Small intestine (tissue), 7 donors: ENCODE measurements around the gene CIRBP. TPM values are rescaled to one million over a fixed set of nuclear protein-coding genes. Genes with fewer than 3 reads are reported as not detected.
A peak's percentile ranks its signal among the peaks of the same experiment; 100 is the strongest.
"Not testable (repeated sequence)": the region's sequence is repeated elsewhere in the genome, so short reads cannot be mapped to it uniquely, and the experiment has no call there.

ENCODE experiments used
- DNase-seq, 2 donors: peaks; one replicate each; pipeline versions ENCODE4 v3.0.0 to v3.0.0-alpha.2; 2013
- FAIRE-seq: peaks from 2 replicates; lab custom pipeline; 2012; peaks lifted over from hg19 to GRCh38; lab: Jason Lieb, UNC
- H3K27ac ChIP-seq, 3 donors: one replicate each; pipeline ENCODE4 v1.5.1; 2013; ENCODE audit warnings: low read length in 2 of 3, mild to moderate bottlenecking in 2 of 3, control low read depth in 1 of 3, inconsistent platforms in 1 of 3, low read depth in 1 of 3, moderate library complexity in 1 of 3
- H3K27me3 ChIP-seq, 3 donors: one replicate each; pipeline ENCODE4 v1.6.1; 2013; ENCODE audit warnings: low read length in 3 of 3, inconsistent platforms in 1 of 3; ENCODE audit not compliant: control insufficient read depth in 3 of 3, insufficient read depth in 3 of 3
- H3K36me3 ChIP-seq, 3 donors: one replicate each; pipeline ENCODE4 v1.6.1; 2013; ENCODE audit warnings: low read length in 3 of 3, inconsistent platforms in 1 of 3, low read depth in 1 of 3, mild to moderate bottlenecking in 1 of 3, moderate library complexity in 1 of 3; ENCODE audit not compliant: control insufficient read depth in 3 of 3, insufficient read depth in 2 of 3
- H3K4me1 ChIP-seq, 3 donors: one replicate each; pipeline ENCODE4 v1.6.1; 2013; ENCODE audit warnings: low read length in 2 of 3, inconsistent platforms in 1 of 3, low read depth in 1 of 3, mild to moderate bottlenecking in 1 of 3, moderate library complexity in 1 of 3; ENCODE audit not compliant: control insufficient read depth in 3 of 3, insufficient read depth in 2 of 3
- H3K4me3 ChIP-seq, 3 donors: one replicate each; pipeline ENCODE4 v1.5.1; 2013; ENCODE audit warnings: low read length in 3 of 3, control low read depth in 1 of 3, inconsistent platforms in 1 of 3, low read depth in 1 of 3, mild to moderate bottlenecking in 1 of 3, moderate library complexity in 1 of 3
- H3K9me3 ChIP-seq, 2 donors: one replicate each; pipeline ENCODE4 v1.6.1; 2013; ENCODE audit warnings: low read depth in 1 of 2, low read length in 1 of 2; ENCODE audit not compliant: control insufficient read depth in 2 of 2, insufficient read depth in 1 of 2
- WGBS, 3 donors: extraction: QIAGEN DNeasy Blood & Tissue Kit; methylation state at CpG; one replicate each; pipeline ENCODE4 v1.1.7; 2013; 5-methylcytosine and 5-hydroxymethylcytosine counted together
- polyA plus RNA-seq, 4 donors: library from polyadenylated mRNA; stranded (reverse) in 3 of 4; unstranded in 1 of 4; fragments of 200-250 nt in 3 of 4; fragments of 120-200 nt in 1 of 4; gene quantifications; one replicate each; pipeline versions ENCODE4 v1.2.1 to v1.2.3, GENCODE V29; 2013
- donor health status: healthy with polysubstance abuse.
- donor health status: control.
- donor health status: control.
- donor health status: Bipolar disorder and iron deficiency.
- donor health status: healthy.

Gene CIRBP
- polyA plus RNA-seq, 4 donors, result 250 to 543 (median 373) TPM

- H3K4me1 ChIP-seq, result peaks cover 0 to 70% (median 3%) of the 10 kb centered on the region in 3 donors
- H3K27ac ChIP-seq, result peak overlapping the region; percentile 86 to 97 (median 96)
- 15 to 27% (median 19%) methylated on average over 24 to 31 of the region's 31 CpGs for WGBS, 3 donors
- H3K36me3 ChIP-seq, result peaks cover 0 to 36% (median 0%) of the 10 kb centered on the region in 3 donors
- H3K27me3 ChIP-seq, result no peaks in the 10 kb centered on the region
- H3K9me3 ChIP-seq, result no peaks in the 10 kb centered on the region
- FAIRE-seq (no peak), DNase-seq (peak; percentile 88 to 91)
- peak overlapping the region in 2 of 3 donors; percentile 32 to 39 for H3K4me3 ChIP-seq
These were observed 24.3 kb upstream of the CIRBP start for GRCh38 chr19:1244693-1245451.

DNA sequence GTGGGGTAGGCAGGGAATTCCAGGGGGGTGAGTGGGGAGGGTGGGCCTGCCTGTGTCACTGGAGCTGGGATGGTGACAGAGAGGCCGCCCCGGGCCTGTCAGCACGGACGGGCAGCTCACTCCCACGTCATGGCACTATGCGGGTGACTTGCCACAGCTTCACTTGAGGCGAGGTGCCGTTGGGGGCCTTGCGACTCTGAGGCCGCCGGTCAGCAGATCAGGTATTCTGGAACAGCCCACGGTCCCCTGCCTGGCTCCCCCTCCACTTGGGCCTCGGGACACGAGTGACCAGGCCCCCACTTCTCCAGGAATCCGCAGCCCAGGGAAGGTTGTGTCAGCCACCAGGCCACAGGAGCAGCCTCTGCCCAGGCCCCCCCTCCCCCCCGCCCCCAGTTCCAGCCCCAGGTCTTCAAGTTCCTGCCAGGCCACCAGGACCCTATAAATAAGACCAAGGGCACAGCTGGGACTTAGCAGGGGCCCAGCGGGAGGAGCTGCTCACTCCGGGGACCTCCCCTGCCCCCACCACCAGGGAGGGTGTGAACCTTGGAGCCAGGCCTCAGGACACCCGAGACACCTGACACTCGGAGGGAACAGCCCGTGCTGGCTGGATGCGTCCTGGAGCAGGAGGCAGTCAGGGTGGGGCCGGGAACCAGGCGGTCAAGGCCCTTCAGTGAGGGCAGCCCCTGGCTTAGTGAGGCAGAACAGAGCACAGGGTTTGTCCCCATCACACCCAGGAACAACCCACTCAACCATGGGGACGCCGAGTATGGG, 23.5 kb upstream of the CIRBP start:
- Histone ChIP-seq H3K36me3 (peaks cover 0 to 42% (median 5%) of the 10 kb centered on the region in 3 donors), H3K27ac (peak overlapping the region; percentile 86 to 97 (median 96)), H3K9me3 (no peaks in the 10 kb centered on the region), H3K4me1 (peaks cover 0 to 64% (median 3%) of the 10 kb centered on the region in 3 donors), H3K27me3 (no peaks in the 10 kb centered on the region), H3K4me3 (peak overlapping the region in 2 of 3 donors; percentile 18 to 32)
- FAIRE-seq (no peak), DNase-seq (peak; percentile 92 to 94)
- 50 to 72% (median 56%) methylated on average over 22 to 26 of the region's 26 CpGs for WGBS, 3 donors

GRCh38 chr19:1246265-1247087, 22.7 kb upstream of the CIRBP start:
- peak in 1 of 2 donors; percentile 90 for DNase-seq
- FAIRE-seq, result not testable (repeated sequence)
- 53 to 72% (median 69%) methylated on average over 26 to 27 of the region's 27 CpGs for WGBS, 3 donors

DNA sequence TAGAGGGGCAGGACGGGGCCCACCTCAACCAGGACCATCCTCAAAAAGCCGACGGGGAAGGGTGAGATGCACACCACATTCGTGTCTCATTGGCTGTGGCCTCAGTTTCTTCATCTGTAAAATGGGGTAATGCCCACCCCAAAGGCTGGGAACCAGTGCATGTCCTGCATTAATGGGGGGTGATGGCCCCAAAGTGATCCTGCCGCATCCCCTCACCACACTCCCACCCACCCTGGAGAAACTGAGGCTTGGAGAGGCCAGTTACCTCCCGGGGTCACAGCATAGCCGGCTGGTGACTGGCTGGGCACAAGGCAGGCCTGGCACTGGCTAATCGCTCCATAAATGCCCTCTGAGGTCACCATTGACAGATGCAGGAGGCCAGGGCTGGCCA, 21.4 kb upstream of the CIRBP start:
- Histone ChIP-seq H3K9me3 (no peaks in the 10 kb centered on the region), H3K27me3 (no peaks in the 10 kb centered on the region), H3K4me3 (peak overlapping the region; percentile 18 to 94 (median 54)), H3K36me3 (peaks cover 7 to 59% (median 8%) of the 10 kb centered on the region in 3 donors), H3K27ac (peak overlapping the region; percentile 96 to 98 (median 98)), H3K4me1 (peaks cover 0 to 49% (median 0%) of the 10 kb centered on the region in 3 donors)
- WGBS, 3 donors, result 59 to 67% (median 64%) methylated on average over 7 to 8 of the region's 8 CpGs
- FAIRE-seq, result no peak
- no peak for DNase-seq

More at GRCh38 chr19:1246265-1247087, 22.7 kb upstream of the CIRBP start:
- Histone ChIP-seq H3K36me3 (peaks cover 2 to 50% (median 8%) of the 10 kb centered on the region in 3 donors), H3K4me1 (peaks cover 0 to 57% (median 0%) of the 10 kb centered on the region in 3 donors), H3K27ac (peak overlapping the region; percentile 77 to 97 (median 96))
- H3K4me3 ChIP-seq, H3K9me3 ChIP-seq, H3K27me3 ChIP-seq: not testable (repeated sequence)

DNA sequence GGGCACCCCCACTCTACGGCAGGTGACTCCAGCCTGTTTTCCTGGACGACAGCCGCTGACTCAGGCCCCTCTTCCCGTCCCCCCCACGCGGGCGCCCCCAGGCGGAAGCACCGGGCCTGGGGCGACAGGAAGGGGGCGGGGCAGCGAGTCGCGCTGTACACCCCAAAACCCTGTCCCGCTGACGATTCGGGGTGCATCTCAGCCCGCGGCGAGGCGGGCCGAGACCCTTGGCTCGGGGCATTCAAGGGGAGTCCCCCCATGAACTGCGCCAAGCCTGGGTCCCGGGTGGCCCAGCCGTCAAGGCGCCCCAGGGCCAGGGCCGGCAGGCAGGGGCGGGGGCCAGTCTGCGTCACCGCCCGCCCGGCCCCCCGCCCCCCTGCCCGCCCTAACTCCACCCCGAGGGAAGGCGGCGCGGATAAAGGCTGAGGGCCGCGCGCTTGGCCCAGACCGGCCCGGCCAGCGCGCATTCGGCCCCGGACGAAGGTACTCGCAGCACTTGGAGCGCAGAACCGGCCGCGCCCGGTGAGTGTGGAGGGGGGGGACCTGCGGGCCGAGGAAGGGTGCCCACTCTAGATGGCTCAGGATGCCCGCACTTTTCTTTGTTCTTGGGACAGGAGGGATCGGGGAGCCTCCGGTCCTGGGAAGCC, 20.9 kb upstream of the CIRBP start, which contains the start of gene MIDN:
TSS of gene MIDN (plus strand) at position 445 of the 647 bp plus-strand sequence. CDS start 1,714 bp downstream, outside the sequence.
- H3K4me3 ChIP-seq, result peak within 1 kb of the TSS; percentile 54 to 94 (median 60)
- H3K36me3 ChIP-seq, result peaks cover 7 to 60% (median 8%) of the 10 kb centered on the region in 3 donors
- H3K27ac ChIP-seq, result peak within 1 kb of the TSS; percentile 96 to 98 (median 98)
- H3K4me1 ChIP-seq, result peaks cover 0 to 46% (median 0%) of the 10 kb centered on the region in 3 donors
- H3K9me3 ChIP-seq, result no peaks in the 10 kb centered on the region
- H3K27me3 ChIP-seq, result no peaks in the 10 kb centered on the region
- 1 to 2% (median 1%) methylated on average over 29 to 60 of the region's 60 CpGs for WGBS, 3 donors
- DNase-seq (peak; percentile 84 to 92), FAIRE-seq (no peak)

GRCh38 chr19:1248786-1249297, 20.3 kb upstream of the CIRBP start:
- no peak for FAIRE-seq

GRCh38 chr19:1249298-1249989, 19.7 kb upstream of the CIRBP start:
- FAIRE-seq (no peak), DNase-seq (peak; percentile 94 to 98)
- Histone ChIP-seq H3K36me3 (peaks cover 8 to 61% (median 13%) of the 10 kb centered on the region in 3 donors), H3K4me3 (peak overlapping the region; percentile 90 to 98 (median 94)), H3K27me3 (no peaks in the 10 kb centered on the region), H3K27ac (peak overlapping the region; percentile 96 to 98 (median 98)), H3K9me3 (no peaks in the 10 kb centered on the region), H3K4me1 (peaks cover 2 to 44% (median 7%) of the 10 kb centered on the region in 3 donors)
- WGBS, 3 donors, result 0 to 2% (median 0%) methylated on average over 12 to 102 of the region's 102 CpGs

More at GRCh38 chr19:1248786-1249297, 20.3 kb upstream of the CIRBP start:
- Histone ChIP-seq H3K9me3 (no peaks in the 10 kb centered on the region), H3K27ac (peak overlapping the region; percentile 96 to 98 (median 98)), H3K27me3 (no peaks in the 10 kb centered on the region), H3K36me3 (peaks cover 8 to 61% (median 9%) of the 10 kb centered on the region in 3 donors), H3K4me1 (peaks cover 1 to 46% (median 2%) of the 10 kb centered on the region in 3 donors), H3K4me3 (peak overlapping the region; percentile 54 to 94 (median 60))
- 0 to 1% (median 1%) methylated on average over 8 to 74 of the region's 74 CpGs for WGBS, 3 donors
- peak; percentile 62 to 87 for DNase-seq
